HTERT RPE-1 (cell line): Measurements from ENCODE around the gene ZFX.

Source experiments
- in situ Hi-C: fragments of 300-500 bp; cut with MboI; formaldehyde crosslinking; loops from 4 replicates; pipeline ENCODE4 v1.14.3; 2020; ENCODE audit warnings: low sequenced_read_pairs

ZFX gene

DNA sequence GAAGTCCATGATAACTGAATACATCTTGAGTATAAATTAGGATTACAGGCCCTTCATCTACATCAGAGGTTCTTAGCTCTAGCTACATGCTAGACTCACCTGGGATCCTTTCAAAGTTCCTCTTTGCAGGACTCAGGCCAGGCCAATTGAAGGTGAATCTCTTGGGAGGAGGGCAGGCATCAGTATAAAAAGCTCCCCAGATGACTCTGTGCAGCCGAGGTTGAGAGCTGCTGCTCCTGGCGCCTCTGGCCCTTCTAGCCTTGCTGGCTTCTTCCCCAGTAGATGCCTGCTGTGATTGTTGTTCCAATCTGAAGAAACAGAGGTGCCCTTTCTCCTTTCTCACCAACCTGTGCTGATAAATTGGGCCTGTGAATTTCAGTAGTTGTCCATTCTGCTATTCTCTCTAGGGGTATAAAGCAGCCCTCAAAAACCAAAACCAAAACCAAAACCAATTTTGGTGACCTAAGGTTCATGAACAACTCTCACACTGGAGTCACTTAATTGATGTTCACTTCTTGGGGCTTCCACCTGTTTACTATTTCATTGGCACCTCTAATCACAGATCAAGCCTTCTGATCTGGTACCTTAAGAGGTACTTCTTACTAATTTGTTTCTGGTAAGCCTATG is 85.7 kb downstream of the ZFX start:
- in situ Hi-C loops, result no loop called here

DNA sequence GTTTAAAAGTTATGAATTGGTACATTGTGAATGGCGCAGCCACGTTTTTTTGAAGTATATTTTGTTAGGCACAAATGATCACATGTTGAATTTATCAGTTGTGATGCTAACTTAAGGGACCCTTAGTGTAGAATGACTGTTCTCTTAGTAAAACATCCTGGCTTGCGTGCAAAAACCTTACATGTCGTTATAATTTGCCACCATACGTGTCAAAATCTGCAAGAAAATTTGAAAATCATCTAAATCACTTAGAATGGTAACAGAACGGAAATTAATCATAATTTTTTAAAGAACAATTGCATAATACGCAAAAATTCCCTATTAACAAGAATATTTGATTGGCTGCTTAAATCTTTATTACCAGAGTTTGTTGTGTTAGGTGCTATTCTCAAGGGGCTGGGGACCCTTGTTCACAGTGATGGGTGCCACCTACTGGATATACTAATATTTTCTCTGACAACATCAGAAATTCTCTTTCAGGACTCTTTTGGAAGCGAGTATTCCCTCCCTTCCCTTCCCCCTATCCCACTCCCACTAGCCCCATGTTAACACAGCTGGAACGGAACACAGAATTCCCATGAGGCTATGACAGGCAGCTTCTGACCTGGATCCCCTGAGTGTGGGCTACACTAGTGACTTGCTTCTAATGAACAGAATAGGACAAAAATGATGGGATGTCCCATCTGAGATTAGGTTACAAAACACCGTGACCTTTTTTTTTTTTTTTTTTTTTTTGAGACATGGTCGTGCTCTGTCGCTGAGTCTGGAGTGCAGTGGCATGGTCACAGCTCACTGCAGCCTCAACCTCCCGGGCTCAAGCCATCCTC is 92.5 kb downstream of the ZFX start:
- in situ Hi-C loops, result no loop called here

DNA sequence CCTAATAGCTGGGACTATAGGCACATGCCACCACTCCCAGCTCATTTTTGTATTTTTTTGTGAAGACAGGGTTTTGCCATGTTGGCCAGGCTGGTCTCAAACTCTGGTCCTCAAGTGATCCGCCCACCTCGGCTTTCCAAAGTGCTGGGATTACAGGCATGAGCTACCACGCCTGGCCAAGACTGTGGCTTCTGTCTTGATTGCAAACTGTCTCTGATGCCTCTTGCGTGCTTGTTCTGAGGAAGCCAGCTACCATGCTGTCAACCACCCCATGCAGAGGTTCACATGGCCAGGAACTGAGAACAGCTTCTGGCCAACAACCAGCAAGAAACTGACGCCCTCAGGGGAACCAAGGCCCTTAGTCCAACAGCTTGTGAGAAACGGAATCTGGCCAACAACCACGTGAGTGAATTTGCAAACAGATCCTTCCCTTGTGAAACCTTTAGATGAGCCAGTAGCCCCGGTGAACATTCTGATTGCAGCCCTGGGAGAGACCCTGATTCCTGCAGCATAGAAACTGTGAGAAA is 93.2 kb downstream of the ZFX start:
- in situ Hi-C loops, result no loop called here

DNA sequence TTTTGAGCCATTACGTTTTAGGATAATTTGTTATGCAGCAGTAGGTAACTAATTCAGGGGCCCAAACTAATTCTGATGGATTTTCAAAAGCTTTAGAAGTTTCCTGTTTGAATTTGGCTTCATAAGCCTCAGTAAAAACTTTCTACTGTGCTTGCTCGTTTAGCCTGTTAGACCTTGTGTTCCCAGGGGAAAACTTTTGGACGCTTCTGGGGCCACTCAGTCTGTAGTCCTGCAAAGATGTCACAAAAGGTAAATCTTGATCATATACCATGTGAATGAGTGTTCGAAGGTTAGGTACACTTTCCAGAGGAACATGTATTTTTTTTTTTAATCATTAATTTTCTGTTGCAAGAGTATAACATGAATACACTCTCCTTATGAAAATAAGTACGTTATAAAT is 93.7 kb downstream of the ZFX start:
- in situ Hi-C loops, result no loop called here

DNA sequence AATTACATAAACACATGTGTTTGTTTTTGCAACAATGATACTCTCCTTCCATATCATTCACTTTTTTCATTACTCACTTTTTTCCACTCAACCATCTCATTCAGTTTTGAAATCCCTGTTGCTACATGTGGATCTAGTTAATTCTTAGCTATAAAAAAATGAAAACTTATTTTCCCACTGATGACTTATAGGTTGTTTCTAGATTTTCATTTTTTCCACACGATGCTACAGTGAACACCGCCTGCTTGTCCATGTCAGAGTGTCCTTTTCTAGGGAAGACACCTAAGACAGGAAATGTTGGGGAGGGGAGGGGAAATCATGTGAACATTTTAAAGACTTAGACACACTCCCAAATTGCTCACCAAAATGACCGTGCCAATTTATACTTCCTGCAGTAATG is 94.2 kb downstream of the ZFX start:
- in situ Hi-C loops, result no loop called here

DNA sequence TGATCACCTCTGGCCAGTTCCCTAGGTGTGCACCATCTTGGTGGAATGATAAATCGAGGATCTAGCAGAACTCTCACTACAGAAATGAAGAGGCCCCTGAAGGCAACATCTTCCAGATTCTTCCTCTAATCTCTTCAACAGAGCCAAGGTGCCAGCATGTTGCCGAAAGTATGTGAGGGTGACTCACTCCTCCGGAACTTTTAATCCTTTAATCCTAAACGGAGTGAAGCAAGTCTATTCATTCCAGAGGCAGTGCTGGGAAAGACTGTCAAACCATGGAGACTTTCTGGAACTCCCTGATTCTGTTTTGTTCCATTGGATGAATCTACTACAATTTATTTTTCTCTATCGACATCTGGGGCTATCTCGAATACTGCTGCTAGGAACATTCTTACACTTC is 95.7 kb downstream of the ZFX start:
- in situ Hi-C loops, result no loop called here

DNA sequence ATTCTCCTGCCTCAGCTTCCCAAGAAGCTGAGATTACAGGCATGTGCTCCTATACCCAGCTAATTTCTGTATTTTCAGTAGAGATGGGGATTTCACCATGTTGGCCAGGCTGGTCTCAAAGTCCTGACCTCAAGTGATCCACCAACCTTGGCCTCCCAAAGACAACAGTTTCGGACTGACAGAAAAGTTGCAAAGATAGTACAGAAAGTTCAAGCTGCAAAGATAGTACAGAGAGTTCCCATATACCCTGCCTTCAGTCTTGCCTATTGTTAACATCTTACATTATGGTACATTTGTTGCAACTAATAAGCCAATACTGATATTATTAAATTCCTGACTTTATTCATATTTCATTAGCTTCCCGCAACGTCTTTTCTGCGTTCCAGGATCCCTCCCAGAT is 98.5 kb downstream of the ZFX start:
- in situ Hi-C loops, result no loop called here

DNA sequence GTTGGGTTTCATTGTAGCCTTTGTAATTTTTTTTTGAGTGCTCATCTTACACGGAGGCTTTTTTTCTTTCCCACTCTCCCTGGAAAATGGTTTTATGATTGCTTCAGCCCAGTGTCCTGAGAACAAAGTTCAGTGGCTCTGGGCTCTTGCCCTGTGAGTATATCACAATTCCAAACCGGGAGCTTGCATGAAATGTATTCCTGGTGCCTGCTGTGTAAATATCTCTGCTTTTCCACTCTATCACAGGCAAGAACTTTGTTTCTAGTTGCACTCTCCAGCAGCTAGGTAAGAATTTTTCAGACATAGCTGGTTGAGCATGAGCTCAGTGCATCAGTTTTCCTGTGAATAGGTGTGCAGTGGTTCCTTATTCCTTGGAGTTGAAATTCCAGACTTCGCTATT is 103.5 kb downstream of the ZFX start:
- in situ Hi-C loops, result no loop called here

DNA sequence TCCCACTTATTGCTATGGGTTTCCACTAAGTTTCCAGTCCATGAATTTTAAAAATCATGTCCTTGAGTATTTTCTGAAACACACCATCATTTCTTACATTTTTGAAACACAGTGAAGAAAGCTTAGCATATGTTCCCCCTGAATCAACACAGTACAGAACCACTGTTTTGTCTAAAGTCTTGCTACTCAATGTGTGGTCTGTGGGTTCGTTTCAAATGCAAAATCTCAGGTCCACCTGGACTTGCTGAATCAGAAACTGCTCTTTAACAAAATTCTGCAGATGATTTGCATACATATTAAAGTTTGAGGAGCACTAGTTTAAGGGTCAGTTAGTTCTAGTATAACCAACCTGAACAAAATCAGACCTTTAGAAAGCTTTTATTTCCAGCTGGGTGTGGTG is 103.9 kb downstream of the ZFX start:
- in situ Hi-C loops, result no loop called here

DNA sequence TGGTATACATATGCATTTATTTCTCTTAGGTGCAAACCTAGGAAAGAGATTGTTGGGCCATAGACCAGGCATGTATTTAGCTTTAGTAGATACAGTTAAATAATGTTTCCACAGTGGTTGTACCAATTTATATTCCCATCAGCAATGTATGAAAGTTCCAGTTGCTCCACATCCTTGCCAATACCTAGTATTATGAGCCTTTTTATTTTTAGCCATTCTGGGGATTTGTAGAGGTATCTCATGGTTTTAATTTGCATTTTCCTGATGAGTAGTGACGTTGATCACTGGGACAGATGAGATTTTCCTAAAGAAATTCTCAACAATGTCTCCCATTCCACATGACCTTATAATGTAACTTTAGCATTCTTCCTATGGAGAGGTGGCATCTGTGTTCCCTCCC is 107.5 kb downstream of the ZFX start:
- in situ Hi-C loops, result no loop called here

DNA sequence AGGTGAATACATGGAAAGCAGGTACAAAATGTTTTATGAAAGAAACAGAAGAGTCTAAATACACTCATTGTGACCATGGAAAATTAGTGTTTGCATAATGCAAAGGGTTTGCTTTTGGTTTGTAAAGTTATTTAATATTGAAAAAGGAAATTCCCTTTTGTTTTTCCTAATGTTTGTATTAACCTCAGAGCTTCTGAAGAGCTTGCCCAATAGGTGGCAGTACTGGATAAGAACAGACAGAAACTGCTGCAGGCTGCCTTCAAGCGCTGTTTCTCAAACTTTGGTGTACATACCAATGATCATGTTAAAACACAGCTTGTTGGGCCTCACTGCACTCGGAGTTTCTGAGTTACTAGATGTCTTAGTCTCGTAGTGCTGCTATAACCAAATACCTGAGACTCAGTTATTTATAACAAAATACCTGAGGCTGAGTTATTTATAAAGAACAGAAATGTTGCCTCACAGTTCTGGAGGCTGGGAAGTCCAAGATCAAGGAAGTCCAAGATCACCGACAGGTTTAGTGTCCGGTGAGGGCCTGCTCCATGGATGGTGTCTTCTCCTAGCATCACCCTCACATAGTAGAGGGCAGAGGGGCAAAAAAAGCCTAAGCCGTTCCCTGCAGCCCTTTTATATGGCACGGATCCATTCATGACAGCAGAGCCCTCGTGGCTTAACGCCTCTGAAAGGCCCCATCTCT is 110.2 kb downstream of the ZFX start:
- in situ Hi-C loops, result no loop called here

DNA sequence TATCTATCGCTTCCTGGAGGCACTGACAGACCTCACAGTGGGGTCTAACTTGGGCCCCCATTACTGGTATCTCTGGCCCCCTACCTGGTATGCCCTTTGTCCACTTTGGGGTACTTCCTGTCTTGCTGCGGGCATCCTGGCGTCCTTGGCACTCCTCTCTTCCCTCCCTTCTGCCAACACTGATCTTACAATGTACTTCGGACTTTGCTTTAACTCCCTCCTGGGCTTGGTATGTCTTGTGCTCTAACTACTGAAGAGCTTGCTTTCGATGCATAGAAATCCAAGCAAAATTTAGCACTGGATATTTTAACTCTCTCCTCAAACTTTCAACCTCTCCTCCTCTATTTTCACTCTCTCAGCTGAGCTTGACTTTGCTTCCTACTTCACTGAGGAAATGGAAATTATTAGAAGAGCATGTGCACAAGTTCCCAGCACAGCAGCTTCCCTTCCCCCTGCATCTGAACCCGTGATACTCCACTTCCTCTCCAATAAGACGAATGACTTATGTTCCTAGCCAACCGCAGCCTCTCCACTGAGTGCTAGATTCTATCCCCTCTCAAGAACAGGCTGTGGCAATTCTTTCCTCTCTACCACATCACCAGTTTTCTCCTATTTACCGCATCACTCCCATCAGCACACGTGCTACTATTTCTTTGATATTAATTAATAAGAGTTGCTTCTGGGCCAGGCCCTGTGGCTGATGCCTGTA is 111.5 kb downstream of the ZFX start:
- in situ Hi-C loops, result no loop called here

DNA sequence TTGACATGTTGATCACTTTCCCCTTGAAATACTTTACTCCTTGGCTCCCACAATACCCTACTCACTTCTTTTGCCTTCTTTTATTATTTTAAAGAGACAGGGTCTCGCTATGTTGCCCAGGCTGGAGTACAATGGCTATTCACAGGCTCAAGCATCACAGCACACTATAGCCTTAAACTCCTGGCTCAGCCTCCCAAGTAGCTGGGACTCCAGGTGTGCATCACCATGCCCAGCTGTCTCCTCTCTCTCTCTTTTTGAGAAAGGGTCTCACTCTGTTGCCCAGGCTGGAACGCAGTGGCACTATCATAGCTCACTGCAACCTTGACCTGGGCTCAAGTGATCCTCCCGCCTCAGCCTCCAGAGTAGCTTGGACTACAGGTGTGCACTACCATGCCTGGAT is 112.8 kb downstream of the ZFX start:
- in situ Hi-C loops, result no loop called here

DNA sequence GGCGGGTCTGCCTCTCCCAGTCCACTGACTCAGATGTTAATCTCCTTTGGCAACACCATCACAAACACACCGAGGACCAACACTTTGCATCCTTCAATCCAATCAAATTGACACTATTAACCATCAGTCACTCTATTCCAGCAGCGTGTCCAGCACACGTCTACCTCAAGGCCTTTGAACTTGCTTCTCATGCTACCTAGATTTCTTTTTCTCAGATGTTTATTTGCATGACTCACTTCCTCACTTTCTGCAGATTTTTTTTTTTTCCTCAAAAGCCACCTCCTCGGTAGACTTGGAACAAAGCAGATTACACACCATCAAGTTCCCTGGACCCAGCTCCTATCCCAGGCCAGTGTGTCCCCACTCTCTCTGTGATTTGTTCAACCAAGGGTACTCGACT is 114.9 kb downstream of the ZFX start:
- in situ Hi-C loops, result no loop called here
